Lower leg skin (tissue), 3 donors: Measurements from ENCODE around the gene RBM6.

Experiments used
- CTCF ChIP-seq, 3 donors: fragments of 450-650 bp; IDR thresholded peaks; one replicate each; pipeline ENCODE4 v1.5.1; 2016; ENCODE audit warnings: antibody characterized with exemption in 3 of 3, mild to moderate bottlenecking in 3 of 3, moderate library complexity in 2 of 3
- POLR2A ChIP-seq, 2 donors: fragments of 450-650 bp; IDR thresholded peaks; one replicate each; pipeline ENCODE4 v1.6.1; 2016 to 2017; ENCODE audit warnings: antibody characterized with exemption in 2 of 2, mild to moderate bottlenecking in 1 of 2, moderate library complexity in 1 of 2

GRCh38 chr3:49916686-49917085 is 23.3 kb upstream of the RBM6 start:
- TF ChIP-seq POLR2A (IDR thresholded peaks at IDR 0.05) = no peak
- no peak for TF ChIP-seq CTCF (IDR thresholded peaks at IDR 0.05)
